GM12878 (cell line): ENCODE measurements around the gene EXOC3L1. TPM values are rescaled to one million over a fixed set of nuclear protein-coding genes. Genes with fewer than 3 reads are reported as not detected.

Experiments
- ATAC-seq: fragments of 200-7000 bp; cut with Tn5 transposase; 3 replicates; pipeline ENCODE4 v1.9.1; 2020; ENCODE audit warnings: mild to moderate bottlenecking, moderate library complexity
- BruUV-seq: library from RNA; stranded (reverse); fragments of 400-500 nt; replicated peaks from 2 replicates; lab custom pipeline; 2021; lab: Mats Ljungman, UMichigan
- CTCF ChIA-PET: fragments of 300-600 bp; sonication (Branson Sonifier 250); formaldehyde crosslinking; extraction: SDS; loops from one replicate; lab custom pipeline; 2021; ENCODE audit warnings: inconsistent platforms; lab: Yijun Ruan, JAX
- POLR2A ChIA-PET: fragments of 350-600 bp; formaldehyde crosslinking; extraction: SDS; loops from one replicate; lab custom pipeline; 2021; ENCODE audit warnings: inconsistent platforms; lab: Charles Lee
- RAD21 ChIA-PET: fragments of 300-600 bp; sonication (Branson Sonifier 250); formaldehyde crosslinking; loops from one replicate; lab custom pipeline; 2023; ENCODE audit warnings: antibody characterized with exemption; ENCODE audit not compliant: unreplicated experiment; lab: Charles Lee
- SMC1A ChIA-PET: fragments of 300-600 bp; sonication (Branson Sonifier 250); formaldehyde crosslinking; loops from one replicate; lab custom pipeline; 2023; ENCODE audit not compliant: unreplicated experiment, uncharacterized antibody; lab: Charles Lee
- DNase-seq: peaks from one replicate; pipeline ENCODE4 v3.0.0-alpha.2; 2011; ENCODE audit warnings: low read depth, low spot score
- FAIRE-seq: peaks from 3 replicates; lab custom pipeline; 2011; peaks lifted over from hg19 to GRCh38; lab: Jason Lieb, UNC
- H2AFZ ChIP-seq: 2 replicates; pipeline ENCODE4 v1.6.0; 2011; ENCODE audit warnings: low read depth, low read length, control low read depth; ENCODE audit not compliant: control insufficient read depth
- H3K27ac ChIP-seq: 2 replicates; pipeline ENCODE4 v1.5.1; 2011; ENCODE audit warnings: control low read depth; ENCODE audit not compliant: control insufficient read depth, insufficient read depth
- H3K27me3 ChIP-seq, 2 experiments: replicated peaks in 1 of 2; 2 replicates each; pipeline versions ENCODE4 v1.6.0 to v1.6.1; 2011; ENCODE audit warnings: low read length in 1 of 2; ENCODE audit not compliant: control insufficient read depth in 2 of 2, insufficient read depth in 2 of 2
- H3K36me3 ChIP-seq, 2 experiments: 2 replicates each; pipeline ENCODE4 v1.5.1; 2011; ENCODE audit warnings: low read length in 1 of 2; ENCODE audit not compliant: control insufficient read depth in 2 of 2, insufficient read depth in 2 of 2
- H3K4me1 ChIP-seq: 2 replicates; pipeline ENCODE4 v1.6.1; 2011; ENCODE audit warnings: mild to moderate bottlenecking, low read length, moderate library complexity, mixed read lengths; ENCODE audit not compliant: control insufficient read depth, insufficient read depth
- H3K4me2 ChIP-seq: 2 replicates; pipeline ENCODE4 v1.6.0; 2011; ENCODE audit warnings: control low read depth; ENCODE audit not compliant: control insufficient read depth, insufficient read depth
- H3K4me3 ChIP-seq: fragments of 200-600 bp; sonication (generic); 2 replicates; pipeline ENCODE4 v1.5.1; 2016
- H3K79me2 ChIP-seq: 2 replicates; pipeline ENCODE4 v1.6.0; 2011; ENCODE audit warnings: low read length; ENCODE audit not compliant: control insufficient read depth, insufficient read depth
- H3K9ac ChIP-seq: 2 replicates; pipeline ENCODE4 v1.8.0; 2011; ENCODE audit warnings: low read length, control low read depth, mixed read lengths; ENCODE audit not compliant: control insufficient read depth, insufficient read depth
- H3K9me3 ChIP-seq: replicated peaks from 3 replicates; pipeline ENCODE4 v1.5.1; 2011; ENCODE audit warnings: mild to moderate bottlenecking, low read length; ENCODE audit not compliant: control insufficient read depth, insufficient read depth
- H4K20me1 ChIP-seq: 2 replicates; pipeline ENCODE4 v1.6.0; 2011; ENCODE audit not compliant: control insufficient read depth, insufficient read depth
- BCL11A ChIP-seq: IDR thresholded peaks from 2 replicates; pipeline ENCODE4 v1.6.1; 2011; ENCODE audit warnings: low read depth, low read length
- BCL3 ChIP-seq: IDR thresholded peaks from 2 replicates; pipeline ENCODE4 v1.6.1; 2011; ENCODE audit warnings: borderline replicate concordance, low read depth, mild to moderate bottlenecking, moderate library complexity, low read length; ENCODE audit not compliant: insufficient read depth, poor library complexity, severe bottlenecking
- BMI1 ChIP-seq: fragments of 450-650 bp; IDR thresholded peaks from 2 replicates; pipeline ENCODE4 v1.6.1; 2016; ENCODE audit warnings: mild to moderate bottlenecking, moderate library complexity, borderline replicate concordance
- GABPA ChIP-seq: IDR thresholded peaks from 2 replicates; pipeline ENCODE4 v1.6.1; 2014; ENCODE audit warnings: antibody characterized with exemption, low read depth, mild to moderate bottlenecking, inconsistent platforms
- HDGF ChIP-seq: fragments of 450-650 bp; IDR thresholded peaks from 2 replicates; pipeline ENCODE4 v1.6.1; 2016; ENCODE audit warnings: antibody characterized with exemption
- JUND ChIP-seq: IDR thresholded peaks from 2 replicates; pipeline ENCODE4 v1.6.1; 2012; ENCODE audit warnings: low read depth, mild to moderate bottlenecking, low read length, improper control_type of control experiment, moderate library complexity
- NR2F1 ChIP-seq: fragments of 450-650 bp; conservative IDR thresholded peaks from 2 replicates; pipeline ENCODE4 v1.6.1; 2017; ENCODE audit warnings: mild to moderate bottlenecking
- SKIL ChIP-seq: fragments of 450-650 bp; IDR thresholded peaks from 2 replicates; pipeline ENCODE4 v1.6.1; 2017; ENCODE audit warnings: mild to moderate bottlenecking, low read depth, inconsistent platforms; ENCODE audit not compliant: poor library complexity, severe bottlenecking
- SP1 ChIP-seq: IDR thresholded peaks from one replicate; pipeline ENCODE4 v1.6.1; 2011; ENCODE audit warnings: low read depth, low read length
- TAF1 ChIP-seq: IDR thresholded peaks from 2 replicates; pipeline ENCODE4 v1.6.1; 2011; ENCODE audit warnings: mild to moderate bottlenecking, low read depth, low read length, borderline replicate concordance
- ZNF384 ChIP-seq: IDR thresholded peaks from 2 replicates; pipeline ENCODE4 v1.6.1; 2012; ENCODE audit warnings: low read depth, mild to moderate bottlenecking, low read length, improper control_type of control experiment, borderline replicate concordance
- WGBS: methylation state at CpG from one replicate; pipeline ENCODE4 v1.1.6; 2016; ENCODE audit warnings: low lambda C conversion rate; ENCODE audit not compliant: insufficient replicate concordance, insufficient coverage; ENCODE audit errors: missing lambda C conversion rate; 5-methylcytosine and 5-hydroxymethylcytosine counted together
- in situ Hi-C: fragments of 300-500 bp; cut with MboI; formaldehyde crosslinking; loops from 9 replicates; pipeline ENCODE4 v1.14.3; 2018; ENCODE audit warnings: mixed read lengths
- intact Hi-C: fragments of 100-400 bp; cut with micrococcal nuclease; formaldehyde crosslinking; loops from one replicate; pipeline ENCODE4 v1.14.2; 2022; ENCODE audit not compliant: unreplicated experiment
- polyA plus RNA-seq, 11 experiments: library from polyadenylated mRNA; depleted of rRNA in 4 of 11; unstranded in 6 of 11; stranded (reverse) in 5 of 11; fragments of >200 nt; fragmentation: Nextera tagmentation in 4 of 11; fragmentation: Illumina TruSeq in 1 of 11; extraction: Ambion mirVana in 4 of 11; extraction: Trizol in 1 of 11; gene quantifications; 1 replicate in 1 of 11; 2 replicates in 10 of 11; pipeline versions ENCODE4 v1.2.1 to v1.2.3, GENCODE V29; 2011 to 2016; ENCODE audit warnings: inconsistent platforms in 2 of 11, missing spikeins in 2 of 11, low read depth in 1 of 11
- total RNA-seq, 4 experiments: library from RNA; depleted of rRNA in 3 of 4; stranded (reverse); fragments of >200 nt in 3 of 4; fragmentation: Illumina TruSeq in 1 of 4; extraction: Trizol in 1 of 4; gene quantifications; 2 replicates each; pipeline versions ENCODE4 v1.2.1 to v1.2.3, GENCODE V29; 2013 to 2021
- TF ChIP-seq, protein P1 (sequence below): fragments of 450-650 bp; IDR thresholded peaks from 2 replicates; pipeline ENCODE4 v1.6.1; 2017; ENCODE audit warnings: mild to moderate bottlenecking

EXOC3L1 gene
- total and polyA plus RNA-seq, 10 of the 15 experiments (the other 5 are each of a cell fraction or from before 2014, with no cell fraction given) = 0.07 to 0.42 TPM; not detected in 8

DNA sequence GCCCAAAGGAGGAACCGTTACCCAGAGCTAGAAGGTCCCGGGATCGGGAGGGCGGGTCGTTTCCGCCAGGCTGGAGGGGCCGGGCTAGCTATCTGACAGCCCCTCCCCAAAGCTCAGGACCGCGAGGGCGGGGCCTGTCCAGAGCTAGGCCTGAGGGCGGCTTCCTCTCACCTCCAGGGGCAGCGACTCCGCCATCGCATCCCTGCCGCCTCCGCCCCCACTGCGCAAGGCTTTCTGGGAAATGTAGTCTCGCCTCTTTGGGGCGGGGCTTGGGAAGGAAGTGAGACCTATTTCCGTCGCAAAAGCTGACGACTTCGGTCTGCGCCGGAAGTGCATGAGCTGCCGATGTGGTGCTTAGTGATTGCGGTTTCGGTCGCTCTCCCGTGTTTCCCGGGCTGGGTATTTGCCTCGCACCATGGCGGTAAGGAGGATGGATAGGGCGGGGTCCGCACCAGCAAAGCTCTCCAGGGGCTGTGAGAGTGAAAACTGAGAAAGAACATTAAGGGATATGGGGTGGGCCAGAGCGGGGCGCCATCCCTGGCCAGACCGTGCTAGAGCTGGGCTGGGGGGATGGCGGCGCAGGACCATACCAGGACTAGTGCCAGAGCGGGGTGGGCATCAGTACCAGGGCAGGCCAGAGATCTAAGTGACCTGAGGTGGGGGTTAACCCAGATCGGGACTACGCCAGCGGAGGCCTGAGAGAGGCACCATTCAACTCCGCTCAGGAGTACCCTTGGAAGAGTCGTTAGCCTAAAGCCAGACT is 37.0 kb upstream of the EXOC3L1 start, which contains the start of gene TMEM208:
TMEM208 (plus strand) TSS at position 327 of the 763 bp plus-strand sequence; CDS start at position 416, 89 bp downstream.
- no peaks in the 10 kb centered on the region for H3K9me3 ChIP-seq
- peak within 1 kb of the TSS; percentile 86 for H3K4me2 ChIP-seq
- no peaks in the 10 kb centered on the region for H4K20me1 ChIP-seq
- ChIA-PET CTCF (interaction anchor here (0.6 to 2.5 kb wide), 16 partner anchors 8 to 254 kb away, joined by 3 to 25 read pairs (median 5); partner anchors contain the start of genes ATP6V0D1, E2F4, ELMO3 and EXOC3L1), SMC1A (interaction anchor here (0.7 to 2.6 kb wide), 9 partner anchors 9 to 209 kb away, joined by 3 to 21 read pairs (median 4); partner anchors contain the start of genes ELMO3, FBXL8, FHOD1 and SLC9A5), POLR2A (interaction anchor here (0.6 to 7.7 kb wide), 13 partner anchors 10 to 246 kb away, joined by 3 to 100 read pairs (median 4); partner anchors contain the start of genes E2F4, EXOC3L1, FHOD1 and NOL3), RAD21 (interaction anchor here (0.6 to 3.1 kb wide), 11 partner anchors 10 to 589 kb away, joined by 3 to 35 read pairs (median 4); partner anchors contain the start of genes FHOD1, NOL3 and PLEKHG4)
- 3% methylated on average over 46 of the region's 46 CpGs for WGBS
- ATAC-seq (peak; percentile 99), FAIRE-seq (peak; percentile 100), DNase-seq (peak; percentile 97)
- H3K9ac ChIP-seq = peak within 1 kb of the TSS; percentile 80
- H3K27ac ChIP-seq = peak within 1 kb of the TSS; percentile 74
- H3K4me1 ChIP-seq = peaks cover 12% of the 10 kb centered on the region
- intact Hi-C loops (loop anchor here (1.0 kb wide), 1 partner anchor 20 kb away; the partner anchor contains the start of gene FHOD1), in situ Hi-C loops (no loop called here)
- H3K36me3 ChIP-seq = peaks cover 14 to 25% of the 10 kb centered on the region in 2 experiments; a peak in 3 of 4 replicates
- no TSS peak for BruUV-seq
- H3K27me3 ChIP-seq = no peaks in the 10 kb centered on the region
- H3K4me3 ChIP-seq = peak within 1 kb of the TSS; percentile 87
- peaks cover 18% of the 10 kb centered on the region for H3K79me2 ChIP-seq
- H2AFZ ChIP-seq = peak within 1 kb of the TSS; percentile 85
- no peak for TF ChIP-seq BCL3
- TF ChIP-seq NR2F1 = peak; percentile 43; the same call in 1 of the 2 replicates
- peak; percentile 93 for TF ChIP-seq SP1
- no peak for TF ChIP-seq SKIL
- peak; percentile 86; the same call in 1 of the 2 replicates for TF ChIP-seq HDGF
- 0 out of 2 replicates have a peak, but pooled peaks have one; percentile 9 for TF ChIP-seq ZNF384
- peak; percentile 29; the same call in 1 of the 2 replicates for TF ChIP-seq JUND
- TF ChIP-seq GABPA = peak; percentile 100
- TF ChIP-seq, protein P1, sequence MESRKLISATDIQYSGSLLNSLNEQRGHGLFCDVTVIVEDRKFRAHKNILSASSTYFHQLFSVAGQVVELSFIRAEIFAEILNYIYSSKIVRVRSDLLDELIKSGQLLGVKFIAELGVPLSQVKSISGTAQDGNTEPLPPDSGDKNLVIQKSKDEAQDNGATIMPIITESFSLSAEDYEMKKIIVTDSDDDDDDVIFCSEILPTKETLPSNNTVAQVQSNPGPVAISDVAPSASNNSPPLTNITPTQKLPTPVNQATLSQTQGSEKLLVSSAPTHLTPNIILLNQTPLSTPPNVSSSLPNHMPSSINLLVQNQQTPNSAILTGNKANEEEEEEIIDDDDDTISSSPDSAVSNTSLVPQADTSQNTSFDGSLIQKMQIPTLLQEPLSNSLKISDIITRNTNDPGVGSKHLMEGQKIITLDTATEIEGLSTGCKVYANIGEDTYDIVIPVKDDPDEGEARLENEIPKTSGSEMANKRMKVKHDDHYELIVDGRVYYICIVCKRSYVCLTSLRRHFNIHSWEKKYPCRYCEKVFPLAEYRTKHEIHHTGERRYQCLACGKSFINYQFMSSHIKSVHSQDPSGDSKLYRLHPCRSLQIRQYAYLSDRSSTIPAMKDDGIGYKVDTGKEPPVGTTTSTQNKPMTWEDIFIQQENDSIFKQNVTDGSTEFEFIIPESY = no peak
- TF ChIP-seq TAF1 = peak; percentile 81; the same call in 1 of the 2 replicates
- TF ChIP-seq BCL11A = no peak
- TF ChIP-seq BMI1 = no peak
